Vagina (tissue), 2 donors: ENCODE measurements around the gene SIRT2.

Experiments
- POLR2AphosphoS5 ChIP-seq, 2 donors: sonication (generic); formaldehyde crosslinking; IDR thresholded peaks; one replicate each; pipeline ENCODE4 v1.9.0; 2017; ENCODE audit warnings: antibody characterized with exemption in 2 of 2, mild to moderate bottlenecking in 2 of 2, low read depth in 1 of 2; ENCODE audit not compliant: insufficient read depth in 1 of 2
- TF ChIP-seq, protein P1 (sequence below), 3 experiments: fragments of 450-650 bp in 2 of 3; fragments of 200-600 bp in 1 of 3; sonication (generic) in 1 of 3; IDR thresholded peaks; one replicate each; pipeline ENCODE4 v1.5.1; 2017 to 2019; ENCODE audit warnings: antibody characterized with exemption in 3 of 3, mild to moderate bottlenecking in 2 of 3, moderate library complexity in 2 of 3

GRCh38 chr19:38850976-38851621 is 48.3 kb downstream of the SIRT2 start:
- TF ChIP-seq, protein P1, sequence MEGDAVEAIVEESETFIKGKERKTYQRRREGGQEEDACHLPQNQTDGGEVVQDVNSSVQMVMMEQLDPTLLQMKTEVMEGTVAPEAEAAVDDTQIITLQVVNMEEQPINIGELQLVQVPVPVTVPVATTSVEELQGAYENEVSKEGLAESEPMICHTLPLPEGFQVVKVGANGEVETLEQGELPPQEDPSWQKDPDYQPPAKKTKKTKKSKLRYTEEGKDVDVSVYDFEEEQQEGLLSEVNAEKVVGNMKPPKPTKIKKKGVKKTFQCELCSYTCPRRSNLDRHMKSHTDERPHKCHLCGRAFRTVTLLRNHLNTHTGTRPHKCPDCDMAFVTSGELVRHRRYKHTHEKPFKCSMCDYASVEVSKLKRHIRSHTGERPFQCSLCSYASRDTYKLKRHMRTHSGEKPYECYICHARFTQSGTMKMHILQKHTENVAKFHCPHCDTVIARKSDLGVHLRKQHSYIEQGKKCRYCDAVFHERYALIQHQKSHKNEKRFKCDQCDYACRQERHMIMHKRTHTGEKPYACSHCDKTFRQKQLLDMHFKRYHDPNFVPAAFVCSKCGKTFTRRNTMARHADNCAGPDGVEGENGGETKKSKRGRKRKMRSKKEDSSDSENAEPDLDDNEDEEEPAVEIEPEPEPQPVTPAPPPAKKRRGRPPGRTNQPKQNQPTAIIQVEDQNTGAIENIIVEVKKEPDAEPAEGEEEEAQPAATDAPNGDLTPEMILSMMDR (IDR thresholded peaks at IDR 0.05) = no peak
- no peak for TF ChIP-seq POLR2AphosphoS5 (IDR thresholded peaks at IDR 0.05; ENCODE audit: insufficient read depth in 1 of 2, low read depth in 1 of 2)
